GM12875 (cell line): ENCODE results near the gene GLI1.
A peak's percentile ranks its signal among the peaks of the same experiment; 100 is the strongest.

Experiments used
- H3K4me3 ChIP-seq: one replicate; pipeline ENCODE4 v1.5.1; 2011; ENCODE audit warnings: low read depth, low read length, control low read depth
- TF ChIP-seq, protein P1 (sequence below): IDR thresholded peaks from 2 replicates; pipeline ENCODE4 v1.5.1; 2011; ENCODE audit warnings: low read depth, mild to moderate bottlenecking, control low read depth, inconsistent platforms, low read length, moderate library complexity, borderline replicate concordance; ENCODE audit not compliant: insufficient read depth

The GLI1 gene

DNA sequence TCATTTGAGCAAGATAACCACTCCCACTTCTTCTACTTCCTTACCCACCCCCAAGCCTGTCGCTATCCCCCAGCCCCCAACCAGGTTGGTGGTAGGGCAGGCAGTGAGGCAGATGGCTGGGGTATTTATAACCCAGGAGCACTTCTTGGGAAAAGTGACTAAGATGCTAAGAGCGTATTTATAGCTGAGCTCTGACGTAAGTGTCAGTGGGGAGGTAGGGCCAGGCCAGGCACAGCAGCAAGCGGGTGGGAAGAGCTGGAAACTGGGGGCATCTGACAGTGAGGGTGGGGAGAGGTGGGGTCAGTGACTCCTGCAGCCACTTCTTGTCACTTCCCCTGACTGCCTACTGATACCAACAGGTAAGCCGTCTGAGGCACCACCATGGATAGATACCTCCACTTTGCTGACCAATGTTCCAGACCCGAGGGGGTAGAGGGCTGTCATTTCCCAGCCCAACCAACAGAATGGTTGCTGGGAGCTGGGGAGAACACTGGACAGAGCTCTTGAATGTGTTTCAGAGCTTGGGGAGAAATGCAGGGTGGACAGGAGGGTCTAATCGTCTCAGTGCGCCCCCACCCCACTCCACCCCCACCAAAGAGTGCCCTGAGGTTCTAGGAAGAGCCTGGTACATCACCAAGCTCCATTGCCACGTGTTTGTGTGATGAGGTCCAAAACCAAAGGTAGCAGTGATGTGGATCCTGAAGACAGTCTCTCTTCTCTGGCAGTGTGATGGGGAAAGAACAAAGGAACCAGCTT, 7.2 kb upstream of the GLI1 start:
- TF ChIP-seq, protein P1, sequence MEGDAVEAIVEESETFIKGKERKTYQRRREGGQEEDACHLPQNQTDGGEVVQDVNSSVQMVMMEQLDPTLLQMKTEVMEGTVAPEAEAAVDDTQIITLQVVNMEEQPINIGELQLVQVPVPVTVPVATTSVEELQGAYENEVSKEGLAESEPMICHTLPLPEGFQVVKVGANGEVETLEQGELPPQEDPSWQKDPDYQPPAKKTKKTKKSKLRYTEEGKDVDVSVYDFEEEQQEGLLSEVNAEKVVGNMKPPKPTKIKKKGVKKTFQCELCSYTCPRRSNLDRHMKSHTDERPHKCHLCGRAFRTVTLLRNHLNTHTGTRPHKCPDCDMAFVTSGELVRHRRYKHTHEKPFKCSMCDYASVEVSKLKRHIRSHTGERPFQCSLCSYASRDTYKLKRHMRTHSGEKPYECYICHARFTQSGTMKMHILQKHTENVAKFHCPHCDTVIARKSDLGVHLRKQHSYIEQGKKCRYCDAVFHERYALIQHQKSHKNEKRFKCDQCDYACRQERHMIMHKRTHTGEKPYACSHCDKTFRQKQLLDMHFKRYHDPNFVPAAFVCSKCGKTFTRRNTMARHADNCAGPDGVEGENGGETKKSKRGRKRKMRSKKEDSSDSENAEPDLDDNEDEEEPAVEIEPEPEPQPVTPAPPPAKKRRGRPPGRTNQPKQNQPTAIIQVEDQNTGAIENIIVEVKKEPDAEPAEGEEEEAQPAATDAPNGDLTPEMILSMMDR: no peak
- no peak overlapping the region for H3K4me3 ChIP-seq

DNA sequence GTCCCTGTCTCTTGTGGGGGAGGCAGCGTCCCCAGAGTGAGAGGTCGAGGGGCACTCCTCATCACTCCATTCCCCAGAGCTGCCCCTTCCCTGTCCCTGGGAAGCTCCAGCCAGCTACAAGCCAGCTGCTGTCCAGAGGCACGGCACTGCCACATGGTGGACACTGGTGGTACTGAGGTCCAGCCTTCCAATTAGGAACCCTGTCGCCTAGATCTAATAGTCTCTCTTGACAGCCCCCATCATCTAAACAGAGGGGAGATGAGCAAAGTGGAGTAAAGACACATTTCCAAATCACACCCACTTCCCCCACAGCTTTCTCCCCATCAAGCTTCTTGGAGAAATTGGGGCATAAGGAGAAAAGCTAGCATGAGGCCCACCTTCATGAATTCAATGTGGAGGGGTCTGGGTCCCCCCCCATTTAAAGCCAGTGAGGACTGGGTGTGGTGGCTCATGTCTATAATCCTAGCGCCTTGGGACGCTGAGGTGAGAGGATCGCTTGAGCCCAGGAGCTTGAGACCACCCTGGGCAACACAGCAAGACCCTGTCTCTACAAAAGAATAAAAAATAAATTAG, 6.6 kb upstream of the GLI1 start:
- TF ChIP-seq, protein P1: peak; percentile 91
- no peak overlapping the region for H3K4me3 ChIP-seq

DNA sequence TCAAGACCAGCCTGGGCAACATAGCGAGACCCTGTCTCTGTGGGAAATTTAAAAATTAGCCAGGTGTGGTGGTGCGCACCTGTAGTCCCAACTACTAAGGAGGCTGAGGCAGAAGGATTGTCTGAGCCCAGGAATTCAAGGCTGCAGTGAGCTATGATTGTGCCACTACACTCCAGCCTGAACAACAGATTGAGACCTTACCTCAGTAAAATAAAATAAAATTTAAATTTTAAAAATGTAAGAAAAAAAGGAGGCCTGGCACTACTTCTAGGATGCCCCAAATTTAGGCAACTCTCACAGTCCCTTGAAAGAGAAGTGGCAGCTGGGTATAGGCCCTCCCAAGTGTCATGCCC, 5.4 kb upstream of the GLI1 start:
- no peak overlapping the region for H3K4me3 ChIP-seq
- TF ChIP-seq, protein P1: no peak

DNA sequence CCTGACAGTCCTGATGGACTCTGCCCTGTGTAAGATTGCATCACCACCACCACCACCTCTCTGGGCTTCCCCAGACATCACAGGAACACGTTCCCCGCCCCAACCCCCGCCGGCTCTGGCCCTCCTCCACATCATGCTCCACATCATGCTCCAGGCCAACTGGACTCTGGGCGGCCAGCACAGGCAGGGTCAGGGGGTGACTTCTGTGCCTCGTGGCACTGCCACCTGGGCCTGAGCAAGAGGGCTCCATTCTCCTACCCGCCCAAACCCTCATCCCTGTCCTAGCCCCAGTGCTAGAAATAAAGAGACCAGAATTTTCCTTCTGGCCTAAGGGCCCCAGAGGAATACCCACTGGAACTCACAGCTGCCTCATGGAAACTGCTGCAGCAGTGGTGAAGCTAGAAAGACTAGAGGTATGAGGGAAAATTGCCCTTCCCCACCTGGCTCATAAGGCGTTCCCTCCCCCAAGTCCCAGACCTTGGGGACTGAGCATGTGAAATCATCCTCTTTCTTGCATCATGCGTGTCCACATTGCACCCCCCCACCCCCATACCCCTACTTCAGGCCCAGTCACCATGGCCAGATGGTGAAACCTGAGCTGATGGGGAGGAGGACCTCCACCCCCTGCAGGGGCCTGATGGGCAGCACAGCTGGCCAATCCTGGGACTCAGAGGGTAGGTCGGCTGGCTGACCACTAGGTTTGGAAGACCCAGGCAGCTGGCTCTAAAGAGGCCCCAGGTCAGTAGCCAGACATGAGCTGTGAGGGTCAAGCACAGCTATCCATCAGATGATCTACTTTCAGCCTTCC, 4.8 kb upstream of the GLI1 start, which contains the start of gene INHBE:
Gene INHBE, plus strand, starts transcription at position 742 of the 808 bp plus-strand sequence. CDS start 230 bp downstream, outside the sequence.
- H3K4me3 ChIP-seq: no peak within 1 kb of the TSS
- TF ChIP-seq, protein P1: no peak

DNA sequence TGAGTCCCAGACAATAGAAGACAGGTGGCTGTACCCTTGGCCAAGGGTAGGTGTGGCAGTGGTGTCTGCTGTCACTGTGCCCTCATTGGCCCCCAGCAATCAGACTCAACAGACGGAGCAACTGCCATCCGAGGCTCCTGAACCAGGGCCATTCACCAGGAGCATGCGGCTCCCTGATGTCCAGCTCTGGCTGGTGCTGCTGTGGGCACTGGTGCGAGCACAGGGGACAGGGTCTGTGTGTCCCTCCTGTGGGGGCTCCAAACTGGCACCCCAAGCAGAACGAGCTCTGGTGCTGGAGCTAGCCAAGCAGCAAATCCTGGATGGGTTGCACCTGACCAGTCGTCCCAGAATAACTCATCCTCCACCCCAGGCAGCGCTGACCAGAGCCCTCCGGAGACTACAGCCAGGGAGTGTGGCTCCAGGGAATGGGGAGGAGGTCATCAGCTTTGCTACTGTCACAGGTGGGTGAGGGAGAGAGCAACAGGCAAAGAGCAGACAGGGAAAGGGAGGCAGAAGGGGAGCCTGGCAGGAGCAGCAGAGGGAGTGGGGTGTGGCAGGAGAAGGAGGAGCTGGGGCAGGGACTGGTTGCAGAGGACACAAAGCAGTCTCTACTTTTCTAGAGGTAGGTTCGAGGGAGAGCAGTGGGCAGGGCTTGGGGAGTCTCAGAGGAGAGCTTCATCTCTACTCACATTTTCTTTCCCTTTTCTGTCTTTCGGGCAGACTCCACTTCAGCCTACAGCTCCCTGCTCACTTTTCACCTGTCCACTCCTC, 4.0 kb upstream of the GLI1 start:
- no peak overlapping the region for H3K4me3 ChIP-seq
- TF ChIP-seq, protein P1: no peak

DNA sequence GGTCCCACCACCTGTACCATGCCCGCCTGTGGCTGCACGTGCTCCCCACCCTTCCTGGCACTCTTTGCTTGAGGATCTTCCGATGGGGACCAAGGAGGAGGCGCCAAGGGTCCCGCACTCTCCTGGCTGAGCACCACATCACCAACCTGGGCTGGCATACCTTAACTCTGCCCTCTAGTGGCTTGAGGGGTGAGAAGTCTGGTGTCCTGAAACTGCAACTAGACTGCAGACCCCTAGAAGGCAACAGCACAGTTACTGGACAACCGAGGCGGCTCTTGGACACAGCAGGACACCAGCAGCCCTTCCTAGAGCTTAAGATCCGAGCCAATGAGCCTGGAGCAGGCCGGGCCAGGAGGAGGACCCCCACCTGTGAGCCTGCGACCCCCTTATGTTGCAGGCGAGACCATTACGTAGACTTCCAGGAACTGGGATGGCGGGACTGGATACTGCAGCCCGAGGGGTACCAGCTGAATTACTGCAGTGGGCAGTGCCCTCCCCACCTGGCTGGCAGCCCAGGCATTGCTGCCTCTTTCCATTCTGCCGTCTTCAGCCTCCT, 3.4 kb upstream of the GLI1 start:
- TF ChIP-seq, protein P1: peak; percentile 90
- H3K4me3 ChIP-seq: no peak overlapping the region
